A549 (cell line): ENCODE results near the gene GPBP1. TPM values are rescaled to one million over a fixed set of nuclear protein-coding genes. Genes with fewer than 3 reads are reported as not detected.

ENCODE experiments used
- ATAC-seq, 2 experiments: fragments of 200-7000 bp in 1 of 2; fragments of >200 bp in 1 of 2; cut with Nextera tagmentation in 1 of 2; cut with Tn5 transposase in 1 of 2; 3 replicates each; pipeline versions ENCODE4 v1.8.0 to v1.9.1; 2018 to 2020; ENCODE audit warnings: mild to moderate bottlenecking in 1 of 2, moderate library complexity in 1 of 2
- CTCF ChIA-PET: fragments of 300-600 bp; sonication (Branson Sonifier 250); formaldehyde crosslinking; extraction: SDS; loops from one replicate; lab custom pipeline; 2021; ENCODE audit warnings: antibody characterized with exemption, inconsistent platforms; lab: Yijun Ruan, JAX
- POLR2A ChIA-PET: fragments of 350-600 bp; formaldehyde crosslinking; extraction: SDS; loops from one replicate; lab custom pipeline; 2021; ENCODE audit warnings: antibody characterized with exemption, inconsistent platforms; lab: Yijun Ruan, JAX
- DNase-seq, 2 experiments: peaks; one replicate each; pipeline versions ENCODE4 v3.0.0 to v3.0.0-alpha.2; 2011 to 2016; ENCODE audit warnings: low read depth in 1 of 2, low spot score in 1 of 2
- FAIRE-seq: peaks from 2 replicates; lab custom pipeline; 2011; peaks lifted over from hg19 to GRCh38; lab: Jason Lieb, UNC
- H3K27ac ChIP-seq, 2 experiments: fragments of >200 bp; sonication (Bioruptor Twin); formaldehyde crosslinking; 3 replicates each; pipeline ENCODE4 v1.5.1; 2016 to 2017
- H3K4me1 ChIP-seq: fragments of >200 bp; sonication (Bioruptor Twin); formaldehyde crosslinking; 3 replicates; pipeline ENCODE4 v1.6.1; 2016
- H3K4me2 ChIP-seq: fragments of >200 bp; sonication (Bioruptor Twin); formaldehyde crosslinking; 3 replicates; pipeline ENCODE4 v1.6.1; 2016
- H3K4me3 ChIP-seq: fragments of >200 bp; sonication (Bioruptor Twin); formaldehyde crosslinking; 3 replicates; pipeline ENCODE4 v1.5.1; 2016
- H3K9me3 ChIP-seq: fragments of >200 bp; sonication (Bioruptor Twin); formaldehyde crosslinking; 3 replicates; pipeline ENCODE4 v1.6.1; 2016
- BCL3 ChIP-seq: fragments of >200 bp; sonication (Bioruptor Twin); formaldehyde crosslinking; IDR thresholded peaks from 3 replicates; pipeline ENCODE4 v1.6.1; 2016
- CBX2 ChIP-seq: fragments of 200-600 bp; sonication (generic); IDR thresholded peaks from 2 replicates; pipeline ENCODE4 v1.6.1; 2016; ENCODE audit warnings: low read depth, mild to moderate bottlenecking, borderline replicate concordance
- CEBPB ChIP-seq, 2 experiments: fragments of >200 bp in 1 of 2; sonication (Bioruptor Twin) in 1 of 2; formaldehyde crosslinking in 1 of 2; IDR thresholded peaks; 2 replicates each; pipeline ENCODE4 v1.6.1; 2012 to 2016
- CHD2 ChIP-seq: fragments of 150-350 bp; IDR thresholded peaks from 2 replicates; pipeline ENCODE4 v1.6.1; 2014; ENCODE audit warnings: low read length; ENCODE audit not compliant: partially characterized antibody
- CHD4 ChIP-seq: fragments of 200-600 bp; sonication (generic); IDR thresholded peaks from 2 replicates; pipeline ENCODE4 v1.6.1; 2016; ENCODE audit warnings: antibody characterized with exemption, mild to moderate bottlenecking, borderline replicate concordance
- E2F6 ChIP-seq: IDR thresholded peaks from 2 replicates; pipeline ENCODE4 v1.6.1; 2012; ENCODE audit warnings: low read depth, borderline replicate concordance
- EHF ChIP-seq: fragments of 250-450 bp; sonication (Bioruptor Pico); IDR thresholded peaks from 2 replicates; pipeline ENCODE4 v1.5.0; 2020; ENCODE audit warnings: mild to moderate bottlenecking
- ESRRA ChIP-seq: fragments of 150-350 bp; IDR thresholded peaks from 2 replicates; pipeline ENCODE4 v1.6.1; 2014; ENCODE audit warnings: mild to moderate bottlenecking, low read length, borderline replicate concordance
- FOXS1 ChIP-seq: fragments of 250-450 bp; sonication (Bioruptor Pico); IDR thresholded peaks from 2 replicates; pipeline ENCODE4 v1.5.0; 2020; ENCODE audit warnings: mild to moderate bottlenecking, moderate library complexity
- HOXA7 ChIP-seq: fragments of 250-450 bp; sonication (Bioruptor Pico); IDR thresholded peaks from 2 replicates; pipeline ENCODE4 v1.5.0; 2020; ENCODE audit warnings: mild to moderate bottlenecking, moderate library complexity
- HOXB5 ChIP-seq: fragments of 250-450 bp; sonication (Bioruptor Pico); IDR thresholded peaks from 2 replicates; pipeline ENCODE4 v1.5.0; 2020; ENCODE audit warnings: mild to moderate bottlenecking, moderate library complexity
- JUN ChIP-seq, 2 experiments: fragments of >200 bp; sonication (Bioruptor Twin); formaldehyde crosslinking; IDR thresholded peaks; 2 replicates in 1 of 2; 3 replicates in 1 of 2; pipeline ENCODE4 v1.6.1; 2016 to 2017
- KDM1A ChIP-seq: fragments of 200-600 bp; sonication (generic); IDR thresholded peaks from 2 replicates; pipeline ENCODE4 v1.6.1; 2016; ENCODE audit warnings: low read depth, mild to moderate bottlenecking
- MAFK ChIP-seq: fragments of 450-650 bp; IDR thresholded peaks from 2 replicates; pipeline ENCODE4 v1.6.1; 2014; ENCODE audit not compliant: partially characterized antibody
- MAX ChIP-seq: IDR thresholded peaks from 2 replicates; pipeline ENCODE4 v1.6.1; 2012
- NR3C1 ChIP-seq: fragments of >200 bp; sonication (Bioruptor Twin); formaldehyde crosslinking; IDR thresholded peaks from 3 replicates; pipeline ENCODE4 v1.6.1; 2017
- PBX3 ChIP-seq: IDR thresholded peaks from 2 replicates; pipeline ENCODE4 v1.6.1; 2012
- PHF8 ChIP-seq: fragments of 200-600 bp; sonication (generic); IDR thresholded peaks from 2 replicates; pipeline ENCODE4 v1.6.1; 2016; ENCODE audit warnings: low read depth, mild to moderate bottlenecking, antibody characterized with exemption, moderate library complexity, borderline replicate concordance
- RAD21 ChIP-seq, 2 experiments: fragments of >200 bp in 1 of 2; sonication (Bioruptor Twin) in 1 of 2; formaldehyde crosslinking in 1 of 2; IDR thresholded peaks in 1 of 2; conservative IDR thresholded peaks in 1 of 2; 2 replicates in 1 of 2; 3 replicates in 1 of 2; pipeline ENCODE4 v1.6.1; 2012 to 2018; ENCODE audit warnings: inconsistent platforms in 1 of 2
- RARB ChIP-seq: fragments of 250-450 bp; sonication (Bioruptor Pico); IDR thresholded peaks from 2 replicates; pipeline ENCODE4 v1.8.0; 2021; ENCODE audit warnings: mild to moderate bottlenecking, moderate library complexity
- RCOR1 ChIP-seq: fragments of 150-350 bp; IDR thresholded peaks from 2 replicates; pipeline ENCODE4 v1.6.1; 2014; ENCODE audit warnings: antibody characterized with exemption, low read length, low read depth
- RFX5 ChIP-seq: fragments of 450-650 bp; IDR thresholded peaks from 2 replicates; pipeline ENCODE4 v1.7.1; 2014; ENCODE audit warnings: antibody characterized with exemption, mild to moderate bottlenecking, moderate library complexity
- SMC3 ChIP-seq: fragments of >200 bp; sonication (Bioruptor Twin); formaldehyde crosslinking; IDR thresholded peaks from 3 replicates; pipeline ENCODE4 v1.6.1; 2018; ENCODE audit warnings: inconsistent platforms
- SREBF2 ChIP-seq: fragments of 450-650 bp; IDR thresholded peaks from 2 replicates; pipeline ENCODE4 v1.6.1; 2014; ENCODE audit warnings: mild to moderate bottlenecking, moderate library complexity
- TP53 ChIP-seq: fragments of 250-450 bp; sonication (Bioruptor Pico); IDR thresholded peaks from 2 replicates; pipeline ENCODE4 v1.5.0; 2021; ENCODE audit warnings: mild to moderate bottlenecking, moderate library complexity
- USF2 ChIP-seq: fragments of 450-650 bp; IDR thresholded peaks from 2 replicates; pipeline ENCODE4 v1.6.1; 2014; ENCODE audit warnings: antibody characterized with exemption
- ZSCAN20 ChIP-seq: fragments of 250-450 bp; sonication (Bioruptor Pico); IDR thresholded peaks from 2 replicates; pipeline ENCODE4 v1.8.0; 2022; ENCODE audit warnings: mild to moderate bottlenecking, moderate library complexity
- WGBS: methylation state at CpG from one replicate; pipeline ENCODE4 v1.1.6; 2017; ENCODE audit errors: missing lambda C conversion rate; 5-methylcytosine and 5-hydroxymethylcytosine counted together
- polyA plus RNA-seq, 4 experiments: library from polyadenylated mRNA; depleted of rRNA in 3 of 4; stranded (reverse); fragments of >200 nt; fragmentation: RNase III in 1 of 4; extraction: RNeasy Plus Mini Kit Qiagen cat#74134 plus additional on column Dnase treatment in 1 of 4; gene quantifications; 2 replicates in 3 of 4; 3 replicates in 1 of 4; pipeline ENCODE4 v1.2.3, GENCODE V29; 2011 to 2017

Gene GPBP1
- polyA plus RNA-seq, 2 of the 4 experiments (the other 2 are of a cell fraction) = 31.0 to 86.0 TPM

- peak; percentile 43 for FAIRE-seq
- H3K4me3 ChIP-seq = no peak overlapping the region
- H3K9me3 ChIP-seq = peaks cover 14% of the 10 kb centered on the region; the same call in 2 of the 3 replicates
- peaks cover 9% of the 10 kb centered on the region for H3K4me1 ChIP-seq
- 76% methylated on average over 3 of the region's 3 CpGs for WGBS
- POLR2A ChIA-PET = no interaction called here
- H3K4me2 ChIP-seq = no peak overlapping the region
- CTCF ChIA-PET = interaction anchor here (0.6 to 2.5 kb wide), 11 partner anchors 9 to 1157 kb away, joined by 3 to 12 read pairs (median 3); no protein-coding TSS in a partner anchor
- DNase-seq = peak in 1 of 2 experiments; percentile 7
- ATAC-seq = no peak; a peak in 1 of 6 replicates
- no peak overlapping the region for H3K27ac ChIP-seq
- 0 out of 5 replicates have a peak, but pooled peaks of 1 of the 2 experiments have one; percentile 7 for TF ChIP-seq RAD21 (conservative IDR thresholded peaks at IDR 0.05 in 1 of 2, IDR thresholded peaks at IDR 0.05 in 1 of 2)
- no peak for TF ChIP-seq HOXA7 (CRISPR knock-in tag)
- TF ChIP-seq, all 56 proteins: peak for 1
Measured at GRCh38 chr5:57303985-57304384, 130.1 kb downstream of the GPBP1 start.

- H3K9me3 ChIP-seq = peaks cover 20% of the 10 kb centered on the region; the same call in 2 of the 3 replicates
- H3K4me1 ChIP-seq = peaks cover 9% of the 10 kb centered on the region
- no peak overlapping the region for H3K4me2 ChIP-seq
- POLR2A ChIA-PET = no interaction called here
- ATAC-seq (no peak), FAIRE-seq (no peak), DNase-seq (no peak)
- whole genome bisulfite sequencing = 43% methylated on average over 2 of the region's 2 CpGs
- H3K4me3 ChIP-seq = no peak overlapping the region
- CTCF ChIA-PET = interaction anchor here (0.8 kb wide), 1 partner anchor 1156 kb away, joined by 3 read pairs; no protein-coding TSS in a partner anchor
- TF ChIP-seq CHD2 = no peak
- no peak for TF ChIP-seq CHD4
- TF ChIP-seq PBX3 = no peak
- no peak overlapping the region for H3K27ac ChIP-seq
Measured at GRCh38 chr5:57304931-57305330, 131.1 kb downstream of the GPBP1 start.

- ChIA-PET POLR2A (no interaction called here), CTCF (interaction anchor here (1.5 kb wide), 1 partner anchor 575 kb away, joined by 3 read pairs; no protein-coding TSS in a partner anchor)
- peak; percentile 32 for FAIRE-seq
Measured at GRCh38 chr5:57306359-57306758, 132.5 kb downstream of the GPBP1 start.

GRCh38 chr5:57307516-57307915, 133.7 kb downstream of the GPBP1 start:
- Histone ChIP-seq H3K4me3 (no peak overlapping the region), H3K4me2 (no peak overlapping the region), H3K27ac (no peak overlapping the region), H3K4me1 (peaks cover 2% of the 10 kb centered on the region; the same call in 2 of the 3 replicates), H3K9me3 (peaks cover 20% of the 10 kb centered on the region; the same call in 2 of the 3 replicates)
- ATAC-seq (no peak), FAIRE-seq (no peak), DNase-seq (no peak)
- CTCF ChIA-PET = interaction anchor here (1.5 to 2.8 kb wide), 2 partner anchors 9 to 574 kb away, joined by 3 to 13 read pairs; no protein-coding TSS in a partner anchor
- POLR2A ChIA-PET = no interaction called here
- WGBS = 58% methylated on average over 2 of the region's 2 CpGs
- no peak for TF ChIP-seq HOXB5 (CRISPR knock-in tag)
- no peak for TF ChIP-seq RARB (CRISPR knock-in tag)
- TF ChIP-seq NR3C1 = no peak
- no peak for TF ChIP-seq SREBF2
- TF ChIP-seq CHD2 = no peak
- TF ChIP-seq TP53 = no peak
- TF ChIP-seq EHF = no peak
- no peak for TF ChIP-seq RFX5
- no peak for TF ChIP-seq BCL3
- TF ChIP-seq MAFK = no peak
- TF ChIP-seq USF2 = no peak
- no peak for TF ChIP-seq KDM1A
- no peak for TF ChIP-seq E2F6
- TF ChIP-seq CBX2 = no peak

More at GRCh38 chr5:57306359-57306758, 132.5 kb downstream of the GPBP1 start:
- no peak for DNase-seq
- Histone ChIP-seq H3K27ac (no peak overlapping the region), H3K4me3 (no peak overlapping the region), H3K4me2 (no peak overlapping the region)
- TF ChIP-seq JUN (IDR thresholded peaks at IDR 0.05) = no peak
- no peak for TF ChIP-seq FOXS1
- no peak for TF ChIP-seq PHF8
- TF ChIP-seq ESRRA = no peak
- no peak for TF ChIP-seq ZSCAN20 (CRISPR knock-in tag)
- no peak for TF ChIP-seq HOXB5 (CRISPR knock-in tag)
- TF ChIP-seq SMC3 = no peak
- no peak for TF ChIP-seq TP53
- no peak for TF ChIP-seq RCOR1
- no peak for TF ChIP-seq CEBPB (IDR thresholded peaks at IDR 0.05)
- TF ChIP-seq PBX3 = no peak
- TF ChIP-seq MAX = no peak
- no peak for TF ChIP-seq RAD21 (conservative IDR thresholded peaks at IDR 0.05 in 1 of 2, IDR thresholded peaks at IDR 0.05 in 1 of 2)
- TF ChIP-seq, all 56 proteins: peak for 0
- H3K4me1 ChIP-seq = peaks cover 9% of the 10 kb centered on the region
- ATAC-seq = no peak
- peaks cover 20% of the 10 kb centered on the region; the same call in 2 of the 3 replicates for H3K9me3 ChIP-seq
- 48% methylated on average over 2 of the region's 2 CpGs for WGBS
